IPS-15b (cell line): Measurements from ENCODE around the gene LRPPRC.
"Not testable (repeated sequence)": the region's sequence is repeated elsewhere in the genome, so short reads cannot be mapped to it uniquely, and the experiment has no call there.

ENCODE experiments used
- H3K27me3 ChIP-seq: one replicate; pipeline ENCODE4 v1.6.1; 2013; ENCODE audit warnings: low read length; ENCODE audit not compliant: control insufficient read depth, insufficient read depth
- H3K36me3 ChIP-seq: one replicate; pipeline ENCODE4 v1.6.1; 2013; ENCODE audit warnings: low read length; ENCODE audit not compliant: control insufficient read depth, insufficient read depth
- H3K4me1 ChIP-seq: one replicate; pipeline ENCODE4 v1.6.1; 2013; ENCODE audit warnings: mild to moderate bottlenecking, low read length; ENCODE audit not compliant: control insufficient read depth, insufficient read depth
- H3K4me3 ChIP-seq: one replicate; pipeline ENCODE4 v1.5.1; 2013; ENCODE audit warnings: low read depth, low read length
- H3K9ac ChIP-seq: one replicate; pipeline ENCODE4 v1.6.1; 2013; ENCODE audit warnings: low read depth, mild to moderate bottlenecking, low read length
- H3K9me3 ChIP-seq: one replicate; pipeline ENCODE4 v1.6.1; 2013; ENCODE audit warnings: mild to moderate bottlenecking, low read length; ENCODE audit not compliant: control insufficient read depth, insufficient read depth

LRPPRC gene

GRCh38 chr2:43941966-43942365, 53.8 kb downstream of the LRPPRC start:
- H3K36me3 ChIP-seq: peaks cover 2% of the 10 kb centered on the region
- no peaks in the 10 kb centered on the region for H3K9me3 ChIP-seq
- no peak overlapping the region for H3K4me3 ChIP-seq
- H3K27me3 ChIP-seq: no peaks in the 10 kb centered on the region
- H3K9ac ChIP-seq: no peak overlapping the region
- H3K4me1 ChIP-seq: peaks cover 30% of the 10 kb centered on the region

DNA sequence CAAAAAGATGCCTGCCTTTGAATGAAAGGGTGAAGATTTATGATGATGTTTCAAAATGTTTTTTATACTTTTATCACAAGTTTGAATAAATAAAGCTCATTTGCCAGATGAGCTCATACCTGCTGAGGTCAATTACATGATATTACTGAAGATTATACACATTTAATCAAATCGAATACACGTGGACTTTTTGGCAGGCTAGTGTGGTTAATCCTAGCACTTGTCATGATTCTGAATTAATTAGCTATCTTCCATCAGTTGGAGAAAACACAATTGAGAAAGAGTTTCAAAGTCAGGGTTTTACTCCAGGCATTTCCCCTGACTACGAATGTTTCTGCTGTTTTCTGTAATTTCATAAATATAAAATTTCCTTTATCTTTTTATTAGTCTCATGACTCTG, 54.4 kb downstream of the LRPPRC start:
- Histone ChIP-seq H3K36me3 (peaks cover 2% of the 10 kb centered on the region), H3K9me3 (no peaks in the 10 kb centered on the region), H3K4me1 (peaks cover 33% of the 10 kb centered on the region), H3K4me3 (no peak overlapping the region), H3K9ac (no peak overlapping the region), H3K27me3 (no peaks in the 10 kb centered on the region)

DNA sequence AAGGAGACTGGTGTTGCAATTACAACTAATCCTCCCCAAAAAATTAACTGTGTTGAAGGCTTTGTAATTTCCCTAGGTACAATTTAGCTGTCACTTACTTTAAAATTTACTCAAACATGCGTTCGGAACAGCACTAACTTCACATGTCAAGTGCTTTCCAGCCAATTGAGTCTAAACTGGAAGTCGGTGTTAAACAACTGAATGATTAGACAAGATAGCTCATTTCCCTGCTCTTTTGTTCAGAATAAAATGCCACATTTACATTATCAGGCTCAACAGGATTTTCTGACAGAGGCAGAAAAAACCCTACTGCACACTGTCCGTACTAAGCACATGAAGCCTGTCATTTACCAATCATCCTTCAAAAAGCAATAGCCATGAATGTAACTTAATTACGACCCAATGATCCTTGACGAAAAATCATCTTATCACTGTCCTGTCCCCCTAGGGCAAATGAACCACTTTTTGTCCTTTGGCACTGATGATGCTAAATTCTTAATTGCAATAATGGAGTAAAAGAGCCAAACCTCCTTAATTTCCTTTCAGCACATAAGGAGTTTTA, 56.0 kb downstream of the LRPPRC start:
- peaks cover 2% of the 10 kb centered on the region for H3K36me3 ChIP-seq
- no peak overlapping the region for H3K4me3 ChIP-seq
- H3K9me3 ChIP-seq: no peaks in the 10 kb centered on the region
- H3K4me1 ChIP-seq: peaks cover 22% of the 10 kb centered on the region
- no peaks in the 10 kb centered on the region for H3K27me3 ChIP-seq
- no peak overlapping the region for H3K9ac ChIP-seq

DNA sequence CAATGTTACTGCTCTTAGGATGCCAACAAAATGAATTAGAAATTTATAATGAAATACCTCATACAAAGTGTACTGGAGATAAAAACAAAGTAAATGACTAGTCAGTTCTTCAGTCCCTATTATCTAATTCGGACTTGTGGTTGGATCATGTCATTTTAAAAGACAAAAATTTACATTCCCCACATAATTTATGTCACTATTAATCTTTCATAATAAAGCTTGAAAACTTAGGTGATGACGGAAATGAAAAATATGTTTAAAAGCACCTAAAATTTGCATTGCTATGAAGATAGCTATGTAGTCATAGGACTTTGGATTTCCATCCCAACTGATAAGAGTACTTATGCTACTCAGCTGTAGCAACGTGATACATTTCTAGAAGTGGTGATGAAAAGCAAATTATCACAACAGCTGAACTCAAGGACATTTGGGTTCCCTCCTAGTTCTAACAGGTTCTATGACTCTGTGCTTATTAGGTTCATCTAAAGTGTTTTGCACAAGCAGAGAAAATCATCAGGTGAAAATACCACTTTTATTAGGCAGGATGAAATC, 58.4 kb downstream of the LRPPRC start:
- H3K9me3 ChIP-seq: no peaks in the 10 kb centered on the region
- peaks cover 6% of the 10 kb centered on the region for H3K4me1 ChIP-seq
- no peak overlapping the region for H3K9ac ChIP-seq
- H3K27me3 ChIP-seq: no peaks in the 10 kb centered on the region
- no peak overlapping the region for H3K4me3 ChIP-seq
- peaks cover 9% of the 10 kb centered on the region for H3K36me3 ChIP-seq

GRCh38 chr2:43934567-43934966, 61.2 kb downstream of the LRPPRC start:
- Histone ChIP-seq H3K27me3 (no peaks in the 10 kb centered on the region), H3K9me3 (no peaks in the 10 kb centered on the region), H3K4me3 (no peak overlapping the region), H3K4me1 (peaks cover 4% of the 10 kb centered on the region), H3K9ac (no peak overlapping the region), H3K36me3 (peaks cover 6% of the 10 kb centered on the region)

GRCh38 chr2:43931293-43931692, 64.5 kb downstream of the LRPPRC start:
- H3K4me1 ChIP-seq: no peaks in the 10 kb centered on the region
- H3K9me3 ChIP-seq: no peaks in the 10 kb centered on the region
- H3K36me3 ChIP-seq: peaks cover 6% of the 10 kb centered on the region
- no peak overlapping the region for H3K9ac ChIP-seq
- no peak overlapping the region for H3K4me3 ChIP-seq
- H3K27me3 ChIP-seq: no peaks in the 10 kb centered on the region

- Histone ChIP-seq H3K4me3 (no peak overlapping the region), H3K27me3 (no peaks in the 10 kb centered on the region), H3K36me3 (peaks cover 7% of the 10 kb centered on the region), H3K9ac (no peak overlapping the region), H3K9me3 (no peaks in the 10 kb centered on the region), H3K4me1 (no peaks in the 10 kb centered on the region)
These were observed 68.3 kb downstream of the LRPPRC start for GRCh38 chr2:43927442-43927841.

- Histone ChIP-seq H3K4me1 (no peaks in the 10 kb centered on the region), H3K4me3 (no peak overlapping the region), H3K9me3 (no peaks in the 10 kb centered on the region), H3K27me3 (no peaks in the 10 kb centered on the region), H3K9ac (no peak overlapping the region), H3K36me3 (peaks cover 7% of the 10 kb centered on the region)
These were observed 70.4 kb downstream of the LRPPRC start for GRCh38 chr2:43925431-43925830.

DNA sequence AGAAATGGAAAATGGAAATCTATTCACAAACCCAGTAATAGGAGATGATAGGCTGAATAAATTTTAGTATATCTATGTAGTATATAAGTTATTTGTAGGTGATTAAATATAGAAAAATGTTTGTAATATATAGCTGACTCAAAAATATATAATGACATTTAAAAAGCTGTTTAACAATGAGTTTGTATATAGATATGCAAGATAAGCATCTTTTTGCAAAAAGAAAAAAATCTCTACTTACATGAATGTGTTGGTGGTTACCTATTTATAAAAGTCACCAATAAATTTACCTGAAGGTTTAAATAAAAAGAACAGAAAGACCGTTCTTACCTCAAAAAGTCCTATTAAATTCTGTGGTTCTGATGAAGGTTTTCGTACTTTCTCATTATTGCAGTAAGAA, 71.3 kb downstream of the LRPPRC start:
- Histone ChIP-seq H3K9me3 (no peaks in the 10 kb centered on the region), H3K27me3 (no peaks in the 10 kb centered on the region), H3K36me3 (peaks cover 7% of the 10 kb centered on the region), H3K9ac (no peak overlapping the region), H3K4me1 (no peaks in the 10 kb centered on the region), H3K4me3 (no peak overlapping the region)

GRCh38 chr2:43911136-43911790, 84.5 kb downstream of the LRPPRC start:
- H3K36me3 ChIP-seq: not testable (repeated sequence)

GRCh38 chr2:43906448-43907109, 89.2 kb downstream of the LRPPRC start:
- Histone ChIP-seq H3K36me3 (peaks cover 8% of the 10 kb centered on the region), H3K9me3 (no peaks in the 10 kb centered on the region), H3K4me3 (no peak overlapping the region), H3K27me3 (no peaks in the 10 kb centered on the region), H3K4me1 (no peaks in the 10 kb centered on the region), H3K9ac (no peak overlapping the region)

More at GRCh38 chr2:43911136-43911790, 84.5 kb downstream of the LRPPRC start:
- not testable (repeated sequence) for H3K9me3 ChIP-seq, H3K27me3 ChIP-seq, H3K9ac ChIP-seq, H3K4me1 ChIP-seq, H3K4me3 ChIP-seq

DNA sequence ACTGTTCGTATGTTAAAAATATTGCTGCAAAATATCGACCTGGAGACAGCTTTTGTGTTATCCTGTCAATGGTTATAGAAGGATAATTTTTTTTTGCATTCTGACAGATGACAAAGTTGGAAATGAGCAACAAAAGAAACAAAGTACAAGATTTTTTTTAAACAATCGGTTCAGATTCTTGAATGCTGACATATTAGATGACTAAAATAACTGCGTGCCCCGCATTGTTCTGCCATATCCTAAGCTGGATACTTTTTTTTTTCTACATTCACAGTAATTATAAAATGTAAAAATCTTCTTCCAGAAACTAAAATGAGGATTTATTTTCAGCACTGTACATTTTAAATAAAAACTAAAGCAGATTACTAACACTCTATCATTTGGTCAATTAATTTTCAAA, 89.9 kb downstream of the LRPPRC start:
- no peaks in the 10 kb centered on the region for H3K27me3 ChIP-seq
- no peaks in the 10 kb centered on the region for H3K9me3 ChIP-seq
- H3K9ac ChIP-seq: no peak overlapping the region
- H3K36me3 ChIP-seq: peaks cover 8% of the 10 kb centered on the region
- H3K4me1 ChIP-seq: no peaks in the 10 kb centered on the region
- H3K4me3 ChIP-seq: no peak overlapping the region
